Loucy (cell line): ENCODE data around the gene OPN1MW3.

Experiments
- H2AFZ ChIP-seq: fragments of 200-600 bp; sonication (generic); 2 replicates; pipeline ENCODE4 v1.6.0; 2016; ENCODE audit warnings: antibody characterized with exemption, mild to moderate bottlenecking, low read length, moderate library complexity
- H3F3A ChIP-seq: fragments of 200-600 bp; 2 replicates; pipeline ENCODE4 v1.6.0; 2016; ENCODE audit warnings: antibody characterized with exemption, low read depth, mild to moderate bottlenecking
- H3K27me3 ChIP-seq: fragments of 200-600 bp; sonication (generic); 2 replicates; pipeline ENCODE4 v1.6.1; 2014; ENCODE audit warnings: low read length, mild to moderate bottlenecking; ENCODE audit not compliant: insufficient read depth, poor library complexity, severe bottlenecking
- H3K36me3 ChIP-seq: fragments of 200-600 bp; sonication (generic); 2 replicates; pipeline ENCODE4 v1.6.1; 2016; ENCODE audit warnings: low read length; ENCODE audit not compliant: insufficient read depth
- H3K4me1 ChIP-seq: fragments of 200-600 bp; sonication (generic); 2 replicates; pipeline ENCODE4 v1.5.1; 2014; ENCODE audit warnings: low read length, mild to moderate bottlenecking; ENCODE audit not compliant: insufficient read depth, poor library complexity, severe bottlenecking
- H3K4me2 ChIP-seq: fragments of 200-600 bp; sonication (generic); 2 replicates; pipeline ENCODE4 v1.6.0; 2014; ENCODE audit warnings: antibody characterized with exemption, low read length, low read depth, mild to moderate bottlenecking; ENCODE audit not compliant: poor library complexity, severe bottlenecking
- H3K4me3 ChIP-seq: fragments of 200-600 bp; sonication (generic); 2 replicates; pipeline ENCODE4 v1.5.1; 2014; ENCODE audit warnings: low read length, mild to moderate bottlenecking, mixed read lengths; ENCODE audit not compliant: poor library complexity, severe bottlenecking
- H3K79me2 ChIP-seq: fragments of 200-600 bp; sonication (generic); 2 replicates; pipeline ENCODE4 v1.6.1; 2014; ENCODE audit warnings: low read length; ENCODE audit not compliant: insufficient read depth
- H3K9ac ChIP-seq: fragments of 200-600 bp; sonication (generic); 2 replicates; pipeline ENCODE4 v1.6.0; 2014; ENCODE audit warnings: mild to moderate bottlenecking, low read depth, low read length, moderate library complexity; ENCODE audit not compliant: poor library complexity, severe bottlenecking
- H3K9me2 ChIP-seq: fragments of 200-600 bp; sonication (generic); replicated peaks from 2 replicates; pipeline ENCODE4 v1.6.1; 2016; ENCODE audit warnings: low read depth, low read length, mixed read lengths
- H3K9me3 ChIP-seq: fragments of 200-600 bp; sonication (generic); 2 replicates; pipeline ENCODE4 v1.6.1; 2014; ENCODE audit warnings: mild to moderate bottlenecking, antibody characterized with exemption, low read length, low read depth; ENCODE audit not compliant: insufficient read depth
- H4K20me1 ChIP-seq: fragments of 200-600 bp; sonication (generic); 2 replicates; pipeline ENCODE4 v1.6.0; 2014; ENCODE audit warnings: antibody characterized with exemption, low read length, mild to moderate bottlenecking; ENCODE audit not compliant: insufficient read depth, poor library complexity, severe bottlenecking
- CTCF ChIP-seq: fragments of 200-600 bp; sonication (generic); conservative IDR thresholded peaks from 2 replicates; pipeline ENCODE4 v1.5.1; 2014; ENCODE audit warnings: mild to moderate bottlenecking, antibody characterized with exemption, low read length
- EZH2phosphoT487 ChIP-seq: fragments of 200-600 bp; IDR thresholded peaks from 2 replicates; pipeline ENCODE4 v1.6.1; 2018; ENCODE audit warnings: antibody characterized with exemption, mild to moderate bottlenecking, moderate library complexity, borderline replicate concordance

Gene OPN1MW3

GRCh38 chrX:154295664-154296310 lies 38.4 kb downstream of the OPN1MW3 start, which contains the start of gene TKTL1:
TKTL1 (plus strand) TSS chrX:154295795; CDS start chrX:154295860, 65 bp downstream.
- Histone ChIP-seq H3F3A (no peaks in the 10 kb centered on the region), H3K4me2 (no peak within 1 kb of the TSS), H3K9ac (no peak within 1 kb of the TSS), H3K79me2 (no peaks in the 10 kb centered on the region), H3K4me3 (no peak within 1 kb of the TSS), H3K4me1 (no peaks in the 10 kb centered on the region), H3K36me3 (no peaks in the 10 kb centered on the region), H2AFZ (no peak within 1 kb of the TSS), H3K9me3 (no peaks in the 10 kb centered on the region), H3K27me3 (no peaks in the 10 kb centered on the region), H3K9me2 (no peaks in the 10 kb centered on the region), H4K20me1 (no peaks in the 10 kb centered on the region)
- no peak for TF ChIP-seq CTCF
- no peak for TF ChIP-seq EZH2phosphoT487

GRCh38 chrX:154296731-154297130 lies 39.3 kb downstream of the OPN1MW3 start:
- no peaks in the 10 kb centered on the region for H3K9me3 ChIP-seq
- TF ChIP-seq CTCF (no peak), EZH2phosphoT487 (no peak)
- no peaks in the 10 kb centered on the region for H3F3A ChIP-seq
- no peak overlapping the region for H2AFZ ChIP-seq
- no peak overlapping the region for H3K9ac ChIP-seq
- no peaks in the 10 kb centered on the region for H3K36me3 ChIP-seq
- H4K20me1 ChIP-seq: no peaks in the 10 kb centered on the region
- H3K27me3 ChIP-seq: no peaks in the 10 kb centered on the region
- H3K4me3 ChIP-seq: no peak overlapping the region
- H3K9me2 ChIP-seq: no peaks in the 10 kb centered on the region
- no peak overlapping the region for H3K4me2 ChIP-seq
- no peaks in the 10 kb centered on the region for H3K79me2 ChIP-seq
- no peaks in the 10 kb centered on the region for H3K4me1 ChIP-seq

GRCh38 chrX:154298312-154298711 lies 40.9 kb downstream of the OPN1MW3 start:
- no peak overlapping the region for H3K9ac ChIP-seq
- H3K36me3 ChIP-seq: no peaks in the 10 kb centered on the region
- H3K79me2 ChIP-seq: no peaks in the 10 kb centered on the region
- H3F3A ChIP-seq: no peaks in the 10 kb centered on the region
- H3K4me1 ChIP-seq: no peaks in the 10 kb centered on the region
- no peak overlapping the region for H3K4me2 ChIP-seq
- no peaks in the 10 kb centered on the region for H3K9me3 ChIP-seq
- TF ChIP-seq CTCF (no peak), EZH2phosphoT487 (no peak)
- H3K9me2 ChIP-seq: no peaks in the 10 kb centered on the region
- no peak overlapping the region for H2AFZ ChIP-seq
- no peaks in the 10 kb centered on the region for H3K27me3 ChIP-seq
- H3K4me3 ChIP-seq: no peak overlapping the region
- no peaks in the 10 kb centered on the region for H4K20me1 ChIP-seq
